SK-N-MC (cell line): ENCODE measurements around the gene HIP1.
"Not testable (repeated sequence)": the region's sequence is repeated elsewhere in the genome, so short reads cannot be mapped to it uniquely, and the experiment has no call there.

Source experiments
- DNase-seq: peaks from one replicate; pipeline ENCODE4 v3.0.0-alpha.2; 2011; ENCODE audit warnings: low read depth, low spot score
- H3K27ac ChIP-seq: fragments of 200-600 bp; sonication (generic); 2 replicates; pipeline ENCODE4 v1.5.1; 2016; ENCODE audit warnings: mixed run types
- H3K36me3 ChIP-seq: fragments of 200-600 bp; sonication (generic); 2 replicates; pipeline ENCODE4 v1.6.1; 2017; ENCODE audit warnings: antibody characterized with exemption, low read length, mixed read lengths; ENCODE audit not compliant: insufficient read depth
- H3K4me3 ChIP-seq: fragments of 200-600 bp; sonication (generic); 2 replicates; pipeline ENCODE4 v1.5.1; 2016
- H3K9ac ChIP-seq: fragments of 200-600 bp; sonication (generic); 2 replicates; pipeline ENCODE4 v1.8.0; 2017; ENCODE audit warnings: mixed run types, mixed read lengths; ENCODE audit not compliant: insufficient read length
- H3K9me3 ChIP-seq: fragments of 200-600 bp; sonication (generic); 2 replicates; pipeline ENCODE4 v1.6.1; 2017; ENCODE audit warnings: low read depth, mild to moderate bottlenecking, antibody characterized with exemption, low read length, moderate library complexity, mixed read lengths
- EZH2 ChIP-seq: fragments of 200-600 bp; sonication (generic); IDR thresholded peaks from one replicate; pipeline ENCODE4 v1.6.1; 2017; ENCODE audit warnings: antibody characterized with exemption
- FOXP2 ChIP-seq: optimal IDR thresholded peaks from 2 replicates; pipeline ENCODE3; 2011; ENCODE audit warnings: mild to moderate bottlenecking, moderate library complexity; ENCODE audit not compliant: insufficient read depth; ENCODE audit errors: extremely low read length, control extremely low read depth
- POLR2AphosphoS5 ChIP-seq: IDR thresholded peaks from 2 replicates; pipeline ENCODE4 v1.6.1; 2012; ENCODE audit warnings: mild to moderate bottlenecking, low read depth, low read length, borderline replicate concordance

The HIP1 gene

DNA sequence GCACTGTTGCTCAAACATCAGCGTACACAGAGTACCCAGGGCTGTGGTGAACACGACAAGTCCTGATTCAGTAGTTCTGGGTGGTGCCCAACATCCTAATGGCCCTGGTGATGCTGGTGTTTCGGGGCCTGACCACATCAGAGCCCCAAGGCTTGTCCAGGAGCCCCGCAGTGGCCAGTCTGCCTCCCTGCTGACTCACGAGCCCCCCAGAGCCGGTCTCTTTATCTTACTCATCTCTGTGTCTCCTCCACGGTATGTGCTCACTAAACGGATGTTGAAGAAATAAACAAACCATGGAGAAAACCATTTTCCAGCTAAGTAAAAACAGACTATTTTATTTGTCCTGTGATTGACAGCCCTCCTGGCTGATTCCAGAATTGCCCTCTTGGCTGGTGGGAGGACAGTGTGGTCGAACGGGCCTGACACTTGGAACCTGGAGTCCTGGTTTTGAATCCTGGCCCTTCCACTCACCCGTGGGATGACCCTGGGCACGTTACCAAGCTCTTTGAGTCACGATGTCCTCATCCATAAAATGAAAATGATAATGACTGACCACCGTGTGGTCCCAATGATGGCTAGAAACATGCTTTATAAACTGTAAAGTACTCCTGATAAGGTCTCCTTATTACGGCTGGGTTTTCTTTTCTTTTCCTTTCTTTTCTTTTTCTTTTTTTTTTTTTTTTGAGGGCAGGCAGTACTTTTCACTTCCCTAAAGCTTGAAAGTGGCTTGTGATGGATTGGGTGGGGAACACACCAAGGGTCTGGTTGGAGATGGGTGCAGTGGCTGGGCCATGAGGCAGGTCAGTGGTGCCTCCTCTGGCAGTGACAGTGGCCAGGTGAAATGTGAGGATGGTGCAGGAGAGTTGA, 5.7 kb downstream of the HIP1 start:
- no peak overlapping the region for H3K4me3 ChIP-seq
- no peak for DNase-seq
- no peak overlapping the region for H3K9ac ChIP-seq
- H3K36me3 ChIP-seq = no peaks in the 10 kb centered on the region
- H3K27ac ChIP-seq = no peak overlapping the region
- no peak for TF ChIP-seq FOXP2
- TF ChIP-seq EZH2 = no peak
- no peak for TF ChIP-seq POLR2AphosphoS5
- no peaks in the 10 kb centered on the region for H3K9me3 ChIP-seq

DNA sequence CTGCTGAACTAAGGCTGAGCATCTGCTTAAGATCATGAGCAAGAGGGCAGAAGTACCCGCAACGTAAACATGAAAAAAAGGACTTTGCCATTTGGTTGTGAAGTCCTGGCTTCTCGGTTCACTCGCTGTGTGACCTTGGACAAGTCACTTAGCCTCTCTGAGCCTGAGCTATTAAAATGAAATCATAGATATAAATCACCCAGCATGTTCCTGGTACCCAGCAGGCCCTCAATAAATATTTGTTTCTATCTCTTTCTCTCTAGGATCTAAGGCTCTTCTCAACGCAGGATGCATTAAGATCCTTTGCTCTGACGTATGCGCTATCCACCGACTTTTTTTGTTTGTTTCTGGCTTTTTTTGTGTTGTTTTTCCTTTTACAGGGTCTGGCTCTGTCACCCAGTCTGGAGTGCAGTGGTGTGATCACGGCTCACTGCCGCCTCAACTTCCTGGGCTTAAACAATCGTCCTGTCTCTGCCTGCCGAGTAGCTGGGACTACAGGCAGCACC, 6.7 kb downstream of the HIP1 start:
- no peak for DNase-seq
- no peaks in the 10 kb centered on the region for H3K9me3 ChIP-seq
- TF ChIP-seq POLR2AphosphoS5 (no peak), EZH2 (no peak), FOXP2 (no peak)
- H3K27ac ChIP-seq = no peak overlapping the region
- H3K4me3 ChIP-seq = no peak overlapping the region
- no peaks in the 10 kb centered on the region for H3K36me3 ChIP-seq
- H3K9ac ChIP-seq = no peak overlapping the region

DNA sequence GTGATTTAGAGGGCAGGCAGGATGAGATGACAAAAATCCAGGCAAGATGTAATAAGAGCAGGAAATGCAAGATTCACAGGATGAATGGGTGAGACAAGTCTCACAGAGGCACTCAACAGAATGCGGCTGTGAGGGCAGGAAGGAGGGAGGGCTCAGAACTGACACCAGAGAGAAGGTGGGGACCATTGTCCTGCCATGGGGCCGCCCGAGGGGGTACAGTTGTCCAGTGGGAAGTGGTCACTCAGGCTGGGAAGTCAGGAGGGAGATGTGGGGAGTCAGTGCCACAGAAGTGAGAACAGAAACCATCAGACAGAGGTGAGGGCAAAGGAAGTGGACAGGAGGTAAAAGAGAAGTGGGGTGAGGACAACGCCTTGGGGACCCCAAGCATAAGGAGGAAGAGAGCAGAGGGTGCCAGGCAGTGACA, 8.9 kb downstream of the HIP1 start:
- Histone ChIP-seq H3K9me3 (no peaks in the 10 kb centered on the region), H3K9ac (no peak overlapping the region), H3K4me3 (no peak overlapping the region), H3K36me3 (no peaks in the 10 kb centered on the region), H3K27ac (no peak overlapping the region)
- TF ChIP-seq EZH2 (no peak), FOXP2 (no peak), POLR2AphosphoS5 (no peak)
- no peak for DNase-seq

DNA sequence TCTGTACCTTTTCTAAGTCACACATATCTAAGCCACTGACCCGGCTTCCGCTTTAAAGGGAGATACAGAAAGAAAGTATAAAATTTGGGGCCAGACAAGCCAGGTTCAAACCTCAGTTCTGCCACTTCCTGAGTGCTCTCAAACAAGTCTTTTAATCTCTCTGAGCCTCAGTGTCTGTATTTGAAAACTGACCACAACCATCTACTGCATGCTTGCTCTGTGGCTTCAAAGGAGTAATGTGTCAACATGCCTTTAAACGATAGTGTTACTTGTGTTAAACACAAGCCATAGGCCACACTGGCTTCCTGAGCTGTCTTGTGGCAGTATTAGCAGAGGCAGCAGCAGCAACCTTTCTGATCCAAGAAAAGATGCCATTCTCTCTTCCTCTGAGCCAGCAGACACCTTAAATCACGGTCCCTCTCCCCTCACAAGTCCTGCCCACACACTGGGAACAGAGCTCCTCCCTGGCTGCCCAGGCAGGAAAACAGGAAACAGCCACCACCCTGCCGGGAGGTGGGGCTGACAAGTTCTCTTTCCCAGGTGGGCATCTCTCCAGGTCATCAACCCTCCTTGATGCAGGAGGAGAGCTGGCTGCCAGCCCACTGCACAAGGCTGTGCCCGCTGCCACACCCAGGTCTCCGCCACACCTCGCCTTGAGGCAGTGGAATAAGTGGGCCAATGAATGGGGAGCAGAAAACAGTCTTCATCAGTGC, 10.7 kb downstream of the HIP1 start:
- no peak for DNase-seq
- TF ChIP-seq POLR2AphosphoS5 (no peak), FOXP2 (no peak), EZH2 (no peak)
- Histone ChIP-seq H3K27ac (no peak overlapping the region), H3K4me3 (no peak overlapping the region), H3K9me3 (no peaks in the 10 kb centered on the region), H3K36me3 (no peaks in the 10 kb centered on the region), H3K9ac (no peak overlapping the region)

DNA sequence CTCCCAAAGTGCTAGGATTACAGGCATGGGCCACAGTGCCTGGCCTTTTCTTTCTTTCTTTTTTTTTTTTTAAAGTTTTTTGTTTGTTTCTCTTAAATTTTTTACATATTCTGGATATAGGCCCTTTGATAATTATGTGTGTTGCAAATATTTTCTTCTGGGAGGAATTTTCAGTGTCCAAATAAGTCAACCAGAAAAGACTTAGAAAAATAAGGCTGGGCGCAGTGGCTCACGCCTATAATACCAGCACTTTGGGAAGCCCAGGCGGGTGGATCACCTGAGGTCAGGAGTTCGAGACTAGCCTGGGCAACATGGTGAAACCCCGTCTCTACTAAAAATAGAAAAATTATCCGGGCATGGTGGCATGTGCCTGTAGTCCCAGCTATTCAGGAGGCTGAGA, 11.4 kb downstream of the HIP1 start:
- not testable (repeated sequence) for H3K36me3 ChIP-seq, DNase-seq, H3K4me3 ChIP-seq, H3K9me3 ChIP-seq, H3K9ac ChIP-seq, H3K27ac ChIP-seq

DNA sequence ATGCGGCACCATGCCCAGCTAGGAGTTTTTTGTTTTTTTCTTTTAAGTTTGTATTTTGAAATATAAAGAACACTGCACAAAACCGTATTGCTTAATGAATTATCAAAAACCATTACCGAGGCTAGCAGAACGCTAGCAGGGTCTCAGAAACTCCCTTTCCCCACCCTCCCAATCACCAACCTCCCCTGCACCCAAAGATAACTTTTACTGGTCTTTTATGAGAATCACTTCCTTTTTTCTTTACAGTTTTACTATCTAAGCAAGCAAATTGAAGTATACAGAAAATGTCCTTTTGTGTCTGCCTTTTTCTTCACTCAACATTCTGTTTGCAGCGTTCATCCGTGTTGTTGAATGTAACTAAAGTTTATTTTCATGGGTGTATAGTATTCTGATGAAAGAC, 13.4 kb downstream of the HIP1 start:
- TF ChIP-seq FOXP2 (no peak), EZH2 (no peak), POLR2AphosphoS5 (no peak)
- Histone ChIP-seq H3K4me3 (no peak overlapping the region), H3K36me3 (no peaks in the 10 kb centered on the region), H3K9ac (no peak overlapping the region), H3K27ac (no peak overlapping the region), H3K9me3 (no peaks in the 10 kb centered on the region)
- no peak for DNase-seq

DNA sequence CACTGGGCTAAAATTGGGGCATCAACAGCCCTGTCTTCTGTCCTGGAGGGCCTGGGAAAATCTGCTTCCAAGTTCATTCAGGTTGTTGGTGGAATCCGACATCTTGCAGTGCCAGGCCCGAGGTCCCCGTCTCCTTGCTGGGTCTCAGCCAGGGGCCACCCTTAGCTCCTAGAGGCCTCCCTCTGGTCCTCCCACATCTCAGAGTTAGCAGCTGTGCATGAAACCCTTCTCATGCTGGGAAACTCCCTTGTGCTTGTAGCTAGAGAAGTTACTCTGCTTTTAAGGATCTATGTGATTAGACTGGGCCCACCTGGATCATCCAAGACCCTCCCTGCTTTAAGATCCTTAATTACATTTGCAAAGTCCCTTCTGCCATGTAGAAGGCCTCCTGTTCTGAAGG, 15.3 kb downstream of the HIP1 start:
- no peaks in the 10 kb centered on the region for H3K9me3 ChIP-seq
- H3K9ac ChIP-seq = no peak overlapping the region
- H3K4me3 ChIP-seq = no peak overlapping the region
- H3K36me3 ChIP-seq = no peaks in the 10 kb centered on the region
- DNase-seq = no peak
- TF ChIP-seq FOXP2 (no peak), EZH2 (no peak), POLR2AphosphoS5 (no peak)
- H3K27ac ChIP-seq = no peak overlapping the region

DNA sequence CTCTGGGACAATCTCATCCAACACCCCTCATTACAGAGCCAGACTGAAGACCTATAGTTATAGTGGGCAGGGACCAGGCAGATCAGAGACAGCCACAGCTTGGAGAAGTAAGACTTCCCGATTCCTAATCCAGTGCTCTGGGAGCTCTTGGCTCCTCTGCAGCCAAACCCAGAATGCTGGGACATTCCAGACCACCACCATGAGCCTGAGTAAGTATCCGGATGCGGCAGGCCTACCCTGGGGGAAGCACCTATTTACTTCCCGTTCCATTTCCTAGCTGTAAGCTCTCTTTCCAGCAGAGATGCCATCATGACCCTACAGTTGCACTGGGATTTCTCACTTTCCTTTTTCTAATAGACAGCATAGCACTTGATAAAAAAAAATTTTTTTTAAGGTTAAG, 16.4 kb downstream of the HIP1 start:
- Histone ChIP-seq H3K27ac (no peak overlapping the region), H3K4me3 (no peak overlapping the region), H3K9me3 (no peaks in the 10 kb centered on the region), H3K9ac (no peak overlapping the region), H3K36me3 (no peaks in the 10 kb centered on the region)
- TF ChIP-seq POLR2AphosphoS5 (no peak), FOXP2 (no peak), EZH2 (no peak)
- DNase-seq = no peak

DNA sequence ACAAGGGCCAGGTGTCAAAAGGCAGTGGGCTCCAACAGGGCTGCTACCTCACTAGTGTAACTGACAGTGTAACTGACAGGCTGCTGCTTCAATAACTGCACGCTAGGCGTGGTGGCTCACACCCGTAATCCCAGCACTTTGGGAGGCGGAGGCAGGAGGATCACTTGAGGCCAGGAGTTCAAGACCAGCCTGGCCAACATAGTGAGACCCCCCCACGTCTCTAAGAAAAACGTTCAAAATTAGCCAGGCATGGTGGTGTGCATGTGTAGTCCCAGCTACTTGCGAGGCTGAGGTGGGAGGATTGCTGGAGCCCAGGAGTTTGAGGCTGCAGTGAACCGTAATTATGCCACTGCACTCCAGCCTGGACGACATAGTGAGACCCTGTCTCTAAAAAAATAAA, 16.8 kb downstream of the HIP1 start:
- not testable (repeated sequence) for H3K27ac ChIP-seq, H3K9ac ChIP-seq, H3K4me3 ChIP-seq, H3K36me3 ChIP-seq, H3K9me3 ChIP-seq, DNase-seq
